Measurements from ENCODE around the gene LMAN1L. TPM values are rescaled to one million over a fixed set of nuclear protein-coding genes. Genes with fewer than 3 reads are reported as not detected.

The LMAN1L gene
- total RNA-seq, 1 experiment from 2014 or later = not detected

- H2AFZ ChIP-seq (ENCODE audit: low read length) = no peak overlapping the region
- H3K36me3 ChIP-seq (ENCODE audit: low read depth, low read length) = no peaks in the 10 kb centered on the region; the same call in 1 of the 2 replicates
- ATAC-seq (no peak), DNase-seq (no peak)
- H3K79me2 ChIP-seq (ENCODE audit: low read length) = peaks cover 99% of the 10 kb centered on the region
- no peak overlapping the region for H3K4me3 ChIP-seq (ENCODE audit: low read length)
- H3F3A ChIP-seq (ENCODE audit: low read length, unreplicated experiment) = no peaks in the 10 kb centered on the region
- intact Hi-C loops (cut with micrococcal nuclease) = no loop called here
- no peak overlapping the region for H3K27ac ChIP-seq (ENCODE audit: low read length)
- no TSS peak for BruUV-seq (replicated peaks)
- H3K27me3 ChIP-seq (ENCODE audit: low read length) = no peaks in the 10 kb centered on the region
- TF ChIP-seq EZH2phosphoT487 (IDR thresholded peaks at IDR 0.05; ENCODE audit: borderline replicate concordance, low read length) (no peak), CTCF (conservative IDR thresholded peaks at IDR 0.05; ENCODE audit: low read depth, low read length) (no peak), EZH2 (IDR thresholded peaks at IDR 0.05; ENCODE audit: low read length, unreplicated experiment) (no peak)
- H3K9me3 ChIP-seq (ENCODE audit: low read length) = no peaks in the 10 kb centered on the region
- H3K4me1 ChIP-seq (ENCODE audit: insufficient read depth, low read length) = peaks cover 15% of the 10 kb centered on the region
- CTCF ChIA-PET = no interaction called here
- no peak overlapping the region for H3K9ac ChIP-seq (ENCODE audit: low read length)
- H4K20me1 ChIP-seq (ENCODE audit: low read length) = peaks cover 35% of the 10 kb centered on the region; the same call in 1 of the 2 replicates
- no peak overlapping the region for H3K4me2 ChIP-seq (ENCODE audit: low read length)
- POLR2A ChIA-PET (ENCODE audit: unreplicated experiment) = no interaction called here
- no peaks in the 10 kb centered on the region for H3K9me2 ChIP-seq (replicated peaks; ENCODE audit: low read length)
Measured at GRCh38 chr15:74788683-74789151, 23.9 kb upstream of the LMAN1L start.

DNA sequence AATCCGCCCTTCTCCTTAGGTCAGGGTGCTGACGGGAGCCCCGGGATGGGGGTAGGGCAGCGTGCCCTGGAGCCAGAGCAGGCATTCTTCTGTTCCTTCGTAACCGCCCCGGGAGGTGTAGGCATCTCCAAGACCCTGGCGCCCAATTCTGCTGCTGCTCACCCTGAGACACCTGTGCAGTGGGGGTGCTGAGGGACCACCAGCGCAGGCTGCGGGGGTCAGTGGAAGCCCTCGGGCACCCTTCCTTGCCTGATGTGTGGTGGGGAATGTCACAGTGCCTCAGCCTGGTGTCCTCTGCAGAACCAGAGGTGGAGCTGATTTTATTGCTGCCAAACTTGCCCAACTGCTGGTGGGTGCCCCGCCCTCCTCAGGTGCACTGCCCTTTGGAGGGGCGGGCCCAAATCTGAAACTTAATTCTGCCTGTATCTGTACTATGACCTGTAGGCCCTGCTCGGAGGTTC lies 23.4 kb upstream of the LMAN1L start:
- ATAC-seq (peak; percentile 61), DNase-seq (peak; percentile 41)
- Histone ChIP-seq H2AFZ (ENCODE audit: low read length) (no peak overlapping the region), H3K79me2 (ENCODE audit: low read length) (peaks cover 94% of the 10 kb centered on the region), H3K4me3 (ENCODE audit: low read length) (no peak overlapping the region), H3K9me3 (ENCODE audit: low read length) (no peaks in the 10 kb centered on the region), H4K20me1 (ENCODE audit: low read length) (peaks cover 35% of the 10 kb centered on the region; the same call in 1 of the 2 replicates), H3K27me3 (ENCODE audit: low read length) (no peaks in the 10 kb centered on the region), H3K36me3 (ENCODE audit: low read depth, low read length) (no peaks in the 10 kb centered on the region; the same call in 1 of the 2 replicates), H3K4me1 (ENCODE audit: insufficient read depth, low read length) (peaks cover 11% of the 10 kb centered on the region), H3K9me2 (replicated peaks; ENCODE audit: low read length) (no peaks in the 10 kb centered on the region), H3K9ac (ENCODE audit: low read length) (no peak overlapping the region), H3K27ac (ENCODE audit: low read length) (no peak overlapping the region), H3F3A (ENCODE audit: low read length, unreplicated experiment) (no peaks in the 10 kb centered on the region), H3K4me2 (ENCODE audit: low read length) (no peak overlapping the region)
- POLR2A ChIA-PET (ENCODE audit: unreplicated experiment) = no interaction called here
- intact Hi-C loops (cut with micrococcal nuclease) = no loop called here
- TF ChIP-seq EZH2phosphoT487 (IDR thresholded peaks at IDR 0.05; ENCODE audit: borderline replicate concordance, low read length) (no peak), EZH2 (IDR thresholded peaks at IDR 0.05; ENCODE audit: low read length, unreplicated experiment) (no peak), CTCF (conservative IDR thresholded peaks at IDR 0.05; ENCODE audit: low read depth, low read length) (no peak)
- CTCF ChIA-PET = interaction anchor here (0.8 kb wide), 1 partner anchor 47 kb away, joined by 3 read pairs; no protein-coding TSS in a partner anchor
- no TSS peak for BruUV-seq (replicated peaks)

DNA sequence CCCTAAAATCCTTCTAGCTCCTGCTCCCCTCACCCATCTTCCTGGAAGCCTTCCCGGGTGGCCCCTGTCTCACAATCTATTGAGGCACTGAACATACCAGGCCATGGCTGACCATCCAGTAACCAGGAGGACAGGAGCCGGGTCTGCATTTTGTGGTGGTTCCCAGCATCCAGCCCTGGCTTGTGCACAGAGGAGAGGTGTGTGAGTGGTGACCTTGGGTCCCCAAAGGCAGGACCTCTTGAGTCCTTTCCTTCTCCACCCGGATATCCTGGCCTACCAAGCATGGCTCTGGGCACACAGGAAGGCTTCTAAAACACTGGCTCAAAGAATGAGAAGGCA lies 22.9 kb upstream of the LMAN1L start:
- POLR2A ChIA-PET (ENCODE audit: unreplicated experiment) = no interaction called here
- peaks cover 11% of the 10 kb centered on the region for H3K4me1 ChIP-seq (ENCODE audit: insufficient read depth, low read length)
- H3K36me3 ChIP-seq (ENCODE audit: low read depth, low read length) = no peaks in the 10 kb centered on the region; the same call in 1 of the 2 replicates
- H3K79me2 ChIP-seq (ENCODE audit: low read length) = peaks cover 89% of the 10 kb centered on the region
- CTCF ChIA-PET = interaction anchor here (0.8 kb wide), 1 partner anchor 47 kb away, joined by 3 read pairs; no protein-coding TSS in a partner anchor
- H3K4me3 ChIP-seq (ENCODE audit: low read length) = no peak overlapping the region
- H3K9ac ChIP-seq (ENCODE audit: low read length) = no peak overlapping the region
- H3K27me3 ChIP-seq (ENCODE audit: low read length) = no peaks in the 10 kb centered on the region
- H3K9me3 ChIP-seq (ENCODE audit: low read length) = no peaks in the 10 kb centered on the region
- BruUV-seq (replicated peaks) = no TSS peak
- peaks cover 35% of the 10 kb centered on the region; the same call in 1 of the 2 replicates for H4K20me1 ChIP-seq (ENCODE audit: low read length)
- H2AFZ ChIP-seq (ENCODE audit: low read length) = no peak overlapping the region
- no peak for DNase-seq
- ATAC-seq = no peak
- intact Hi-C loops (cut with micrococcal nuclease) = no loop called here
- no peaks in the 10 kb centered on the region for H3F3A ChIP-seq (ENCODE audit: low read length, unreplicated experiment)
- no peak overlapping the region for H3K4me2 ChIP-seq (ENCODE audit: low read length)
- TF ChIP-seq CTCF (conservative IDR thresholded peaks at IDR 0.05; ENCODE audit: low read depth, low read length) = no peak
- TF ChIP-seq EZH2phosphoT487 (IDR thresholded peaks at IDR 0.05; ENCODE audit: borderline replicate concordance, low read length) = no peak
- no peak for TF ChIP-seq EZH2 (IDR thresholded peaks at IDR 0.05; ENCODE audit: low read length, unreplicated experiment)
- no peak overlapping the region for H3K27ac ChIP-seq (ENCODE audit: low read length)
- no peaks in the 10 kb centered on the region for H3K9me2 ChIP-seq (replicated peaks; ENCODE audit: low read length)

All from PC-3 (cell line).